CD4-positive, alpha-beta T cell treated with Interleukin-17A for 4 hours (primary cell): ENCODE measurements around the gene SLC16A3.

ENCODE experiments used
- DNase-seq: peaks from one replicate; pipeline ENCODE4 v3.0.0-alpha.2; 2020; ENCODE audit warnings: mixed read lengths

SLC16A3 gene

DNA sequence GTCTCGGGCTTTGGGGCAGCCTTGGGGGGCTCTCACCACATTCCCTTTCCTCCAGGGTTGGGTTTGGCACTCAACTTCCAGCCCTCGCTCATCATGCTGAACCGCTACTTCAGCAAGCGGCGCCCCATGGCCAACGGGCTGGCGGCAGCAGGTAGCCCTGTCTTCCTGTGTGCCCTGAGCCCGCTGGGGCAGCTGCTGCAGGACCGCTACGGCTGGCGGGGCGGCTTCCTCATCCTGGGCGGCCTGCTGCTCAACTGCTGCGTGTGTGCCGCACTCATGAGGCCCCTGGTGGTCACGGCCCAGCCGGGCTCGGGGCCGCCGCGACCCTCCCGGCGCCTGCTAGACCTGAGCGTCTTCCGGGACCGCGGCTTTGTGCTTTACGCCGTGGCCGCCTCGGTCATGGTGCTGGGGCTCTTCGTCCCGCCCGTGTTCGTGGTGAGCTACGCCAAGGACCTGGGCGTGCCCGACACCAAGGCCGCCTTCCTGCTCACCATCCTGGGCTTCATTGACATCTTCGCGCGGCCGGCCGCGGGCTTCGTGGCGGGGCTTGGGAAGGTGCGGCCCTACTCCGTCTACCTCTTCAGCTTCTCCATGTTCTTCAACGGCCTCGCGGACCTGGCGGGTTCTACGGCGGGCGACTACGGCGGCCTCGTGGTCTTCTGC lies 8.4 kb downstream of the SLC16A3 start:
- DNase-seq: no peak

DNA sequence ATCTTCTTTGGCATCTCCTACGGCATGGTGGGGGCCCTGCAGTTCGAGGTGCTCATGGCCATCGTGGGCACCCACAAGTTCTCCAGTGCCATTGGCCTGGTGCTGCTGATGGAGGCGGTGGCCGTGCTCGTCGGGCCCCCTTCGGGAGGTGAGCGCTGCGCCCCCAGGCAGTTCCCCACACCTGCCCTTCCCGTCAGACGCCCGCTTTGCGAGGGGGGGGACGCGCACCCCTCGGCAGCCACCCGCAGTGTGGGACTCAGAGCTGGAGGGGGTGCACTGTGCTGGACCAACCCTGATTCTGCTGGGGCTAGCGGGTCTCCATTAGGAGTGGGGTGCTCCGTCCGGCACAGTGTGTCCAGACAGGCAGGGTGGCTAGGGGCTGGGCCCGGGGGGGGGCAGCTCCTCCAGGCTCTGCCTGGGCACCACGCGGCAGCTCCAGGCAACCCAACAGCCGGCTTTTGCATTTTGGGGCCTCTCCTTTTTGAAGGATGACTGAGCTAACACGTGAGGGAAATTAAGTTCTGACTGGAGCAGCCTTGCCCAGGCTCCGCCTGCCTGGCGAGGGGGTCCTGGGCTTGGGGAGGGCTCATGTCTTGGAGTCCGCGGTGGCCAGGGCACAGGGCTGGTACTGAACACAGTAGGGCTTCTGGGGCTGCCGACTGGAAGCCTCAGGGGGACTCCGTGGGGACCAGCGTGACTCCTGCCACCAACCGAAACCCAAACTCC lies 9.1 kb downstream of the SLC16A3 start:
- no peak for DNase-seq

GRCh38 chr17:82238472-82239201 lies 9.8 kb downstream of the SLC16A3 start:
- DNase-seq: peak; percentile 85

DNA sequence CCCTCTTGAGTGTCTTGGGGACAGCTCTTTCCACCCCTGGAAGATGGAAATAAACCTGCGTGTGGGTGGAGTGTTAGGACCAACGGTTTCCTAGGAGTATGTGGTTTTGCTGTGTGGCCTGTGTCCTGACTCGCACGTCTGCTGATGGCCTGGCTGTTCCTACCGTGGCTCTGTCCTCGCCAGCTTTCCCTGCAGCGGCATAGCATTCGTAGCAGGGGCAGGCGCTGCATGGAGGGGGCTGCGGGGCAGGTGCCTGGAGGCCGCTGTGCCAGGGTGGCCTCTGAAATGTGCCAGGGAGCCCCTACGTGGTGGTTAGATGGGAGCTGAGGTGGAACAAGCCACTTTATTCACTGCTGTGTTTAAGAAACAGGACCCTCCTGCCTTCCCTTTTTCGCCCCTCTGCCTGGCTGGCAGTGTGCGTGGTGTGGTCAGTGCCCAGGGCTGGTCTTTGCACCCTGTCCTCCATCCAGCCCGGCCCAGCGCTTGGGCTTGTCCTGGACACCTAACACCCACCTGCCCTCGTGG lies 10.6 kb downstream of the SLC16A3 start:
- DNase-seq: no peak

DNA sequence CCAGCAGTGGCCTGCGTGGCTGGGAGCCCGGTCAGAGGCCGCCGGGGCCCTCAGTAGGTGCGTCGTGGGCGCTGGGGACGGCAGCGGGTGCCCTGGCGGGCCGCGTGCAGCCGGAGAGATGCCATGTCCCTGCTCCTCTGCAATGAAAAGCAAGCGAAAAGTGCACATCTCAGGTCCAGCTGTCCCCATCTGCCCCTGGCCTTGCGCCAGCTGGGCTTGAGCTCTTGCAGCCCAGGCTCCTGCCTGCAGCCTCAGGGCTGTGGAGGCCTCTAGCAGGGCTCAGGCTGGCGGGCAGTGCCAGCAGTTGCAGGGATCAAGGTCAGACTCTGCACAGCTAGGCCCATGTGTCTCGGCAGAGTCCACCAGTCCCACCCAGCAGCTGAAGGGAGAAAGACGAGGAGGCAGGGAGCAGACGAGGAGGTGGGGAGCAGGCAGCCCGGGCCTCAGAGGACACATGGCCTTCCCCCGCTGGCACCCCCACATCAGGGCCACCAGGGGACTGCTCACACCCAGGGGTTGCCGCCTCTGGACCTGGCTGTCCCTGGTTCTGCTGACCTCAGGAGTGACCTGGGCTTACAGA lies 11.2 kb downstream of the SLC16A3 start:
- no peak for DNase-seq

DNA sequence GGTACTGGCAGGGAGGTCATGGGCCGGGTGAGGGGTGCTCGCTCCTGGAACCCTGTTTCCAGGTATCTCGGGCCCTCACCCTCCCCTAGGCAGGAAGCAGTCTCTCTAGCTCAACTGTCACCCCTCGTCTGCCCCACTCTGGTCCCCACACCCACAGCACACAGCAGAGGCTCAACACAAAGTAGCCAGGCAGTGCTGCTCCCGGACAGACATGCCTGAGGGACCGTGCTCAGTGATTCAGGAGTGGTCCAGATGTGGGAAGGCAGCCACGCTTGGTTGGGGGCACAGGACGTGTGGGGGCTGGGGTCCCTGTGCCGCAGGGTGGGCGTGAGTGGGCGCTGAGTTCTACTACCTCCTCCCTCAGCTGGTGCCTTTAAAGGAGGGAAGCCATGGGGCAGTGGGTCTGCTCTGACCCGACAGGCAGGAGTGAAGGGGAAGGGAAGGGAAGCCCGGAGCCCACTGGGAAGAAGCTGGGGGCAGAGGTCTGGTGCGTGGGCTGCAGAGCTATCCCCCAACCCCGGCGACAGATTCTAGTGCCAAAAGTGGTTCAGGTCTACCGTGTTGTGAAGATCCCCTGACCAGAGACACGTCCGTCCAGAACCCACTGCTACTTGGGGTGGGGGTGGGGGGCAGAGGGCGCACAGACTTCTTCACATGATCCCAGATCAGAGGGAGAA lies 11.8 kb downstream of the SLC16A3 start:
- DNase-seq: no peak

DNA sequence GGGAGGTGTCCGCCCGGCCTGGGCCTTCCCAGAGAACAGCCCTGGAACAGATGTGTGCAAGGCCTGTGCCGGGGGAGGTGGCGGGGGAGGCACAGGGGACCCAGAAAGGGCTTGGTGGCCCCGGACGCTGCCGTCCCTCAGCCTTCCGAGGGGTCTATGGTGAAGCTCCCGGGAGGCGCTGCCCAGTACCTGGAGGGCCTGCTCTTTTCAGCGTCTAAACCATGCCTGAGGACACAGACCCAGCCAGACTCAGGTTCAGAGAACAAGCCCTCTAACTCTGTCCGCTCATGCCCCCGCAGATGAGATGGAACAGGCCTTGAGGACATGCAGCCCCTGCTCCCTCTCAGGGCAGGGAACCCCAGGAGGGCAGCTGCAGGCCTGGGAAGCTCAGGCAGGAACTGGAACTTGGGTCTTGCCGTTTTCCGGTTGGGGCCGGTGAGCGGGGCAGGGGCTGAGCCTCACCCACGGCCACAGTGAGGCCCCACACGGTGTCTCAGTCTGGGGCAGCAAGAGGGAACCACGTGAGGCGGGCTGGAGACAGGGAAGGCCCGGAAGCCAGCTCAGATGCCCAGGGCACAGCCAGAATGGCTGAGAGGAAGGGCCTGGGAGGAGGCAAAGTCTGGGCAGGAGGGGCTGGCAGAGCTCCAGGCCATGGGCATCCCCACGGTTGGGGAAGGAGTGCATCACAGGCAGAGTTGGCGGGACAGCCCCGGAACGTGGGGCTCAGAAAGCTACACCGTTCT lies 12.5 kb downstream of the SLC16A3 start:
- no peak for DNase-seq

- no peak for DNase-seq
These were observed 13.3 kb downstream of the SLC16A3 start for GRCh38 chr17:82241926-82242697.

GRCh38 chr17:82242698-82242976 lies 13.8 kb downstream of the SLC16A3 start:
- no peak for DNase-seq

DNA sequence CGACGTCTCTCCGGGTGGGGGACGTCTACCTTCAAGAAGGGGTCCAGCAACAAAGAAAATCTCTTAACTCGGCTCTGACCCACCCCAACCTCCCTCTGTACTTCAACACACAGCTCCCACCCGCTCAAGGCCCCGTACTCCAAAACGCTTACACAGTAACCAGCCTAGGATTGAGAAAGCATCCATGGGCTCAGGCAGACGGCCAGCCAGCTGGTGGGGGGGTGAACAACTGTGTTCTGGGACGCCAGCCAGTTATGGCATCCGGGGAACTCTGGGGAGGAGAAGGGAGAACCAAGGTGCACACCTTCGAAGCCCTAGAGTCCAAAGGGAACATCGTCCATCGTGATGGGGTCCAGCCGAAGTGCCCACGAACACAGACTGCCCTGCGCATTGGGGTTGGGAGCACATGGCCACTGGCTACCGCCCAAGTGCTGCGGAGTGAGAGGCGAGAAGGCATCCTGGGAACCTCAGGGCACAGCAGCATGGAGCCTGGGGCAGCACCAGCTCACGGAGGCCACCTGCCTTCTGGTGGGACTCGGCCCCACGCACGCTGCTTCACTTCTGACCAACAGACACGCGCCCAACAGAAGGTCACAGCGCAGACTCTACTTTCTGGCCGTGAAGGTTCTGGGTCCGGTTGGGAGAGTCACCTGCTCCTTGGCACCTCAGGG lies 14.3 kb downstream of the SLC16A3 start:
- DNase-seq: no peak

- DNase-seq: no peak
These were observed 15.0 kb downstream of the SLC16A3 start for GRCh38 chr17:82243648-82244412.

DNA sequence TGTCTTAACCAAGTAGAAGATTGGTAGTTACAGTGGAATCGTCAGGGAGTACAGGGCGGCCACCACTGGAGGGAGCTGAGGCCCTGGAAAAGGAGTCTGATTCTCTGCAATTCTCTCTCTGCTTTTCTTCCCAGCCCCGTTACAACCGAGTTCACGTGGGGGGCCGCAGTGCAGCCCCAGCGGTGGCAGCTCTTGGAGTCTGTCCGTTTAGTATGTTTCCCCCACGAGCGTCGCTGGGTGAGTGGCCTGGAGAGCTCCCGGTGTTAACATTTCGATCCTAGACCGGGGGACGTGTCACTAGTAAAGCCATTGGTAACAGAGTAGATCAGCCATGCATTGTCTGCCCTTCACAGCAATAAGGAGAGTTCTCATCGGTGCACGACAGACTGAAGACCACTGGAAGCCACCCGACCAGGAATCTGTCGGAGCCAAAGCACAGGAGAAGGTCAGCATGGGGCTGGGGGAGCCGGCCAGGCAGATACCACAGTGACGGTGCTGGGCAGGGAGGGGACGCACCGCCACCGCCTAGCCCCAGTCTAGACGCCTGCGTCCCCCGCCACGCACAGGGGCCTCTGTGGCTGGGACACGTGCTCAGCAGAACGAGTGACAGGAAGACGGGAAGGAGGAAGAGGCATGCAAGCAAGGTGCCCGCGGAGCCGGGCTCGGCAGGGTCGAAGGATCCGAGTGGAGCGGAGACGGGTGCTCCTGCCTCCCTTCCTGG lies 15.7 kb downstream of the SLC16A3 start:
- DNase-seq: no peak

DNA sequence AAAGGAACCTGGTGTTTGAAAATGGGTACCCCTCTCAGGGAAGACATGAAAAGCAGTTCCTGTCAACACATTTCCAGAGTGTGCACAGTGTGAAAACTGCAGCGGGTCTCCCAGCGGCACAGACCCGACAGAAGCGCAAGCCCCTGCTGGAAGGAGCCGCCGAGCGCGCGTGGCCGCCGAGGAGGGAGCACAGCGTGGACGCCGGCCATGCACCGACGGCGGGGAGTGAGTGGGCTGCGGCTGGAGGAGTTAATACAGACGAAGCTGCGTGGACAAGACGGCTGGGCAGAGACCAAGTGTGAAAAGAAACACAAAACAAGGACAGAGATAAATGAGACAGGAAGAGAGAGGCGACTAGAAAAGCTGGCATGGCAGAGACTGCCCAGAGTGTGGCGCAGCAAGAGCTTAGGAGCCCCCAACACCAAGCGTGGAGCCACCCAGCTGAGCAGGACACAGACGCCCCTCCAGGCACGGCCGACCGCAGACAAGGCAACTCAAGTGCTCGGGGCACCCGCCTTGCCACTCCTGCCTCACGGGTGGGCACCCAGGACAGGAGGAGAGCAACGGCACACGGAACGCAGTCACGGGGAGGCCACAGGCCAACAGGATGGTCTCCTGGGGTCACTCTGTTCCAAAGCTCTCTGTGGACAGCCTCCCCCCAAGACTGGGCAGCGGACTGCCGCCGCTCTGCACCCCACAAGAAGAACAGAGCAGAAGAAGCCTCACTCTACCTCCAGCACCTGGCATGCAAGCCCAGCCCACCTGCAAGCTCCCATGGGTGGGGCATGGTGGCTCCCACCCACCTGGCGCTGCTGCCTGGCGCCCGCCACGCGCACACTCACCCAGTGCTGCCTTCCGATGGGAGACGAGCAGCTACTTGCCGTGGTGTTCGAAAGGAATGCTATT lies 16.5 kb downstream of the SLC16A3 start:
- no peak for DNase-seq

DNA sequence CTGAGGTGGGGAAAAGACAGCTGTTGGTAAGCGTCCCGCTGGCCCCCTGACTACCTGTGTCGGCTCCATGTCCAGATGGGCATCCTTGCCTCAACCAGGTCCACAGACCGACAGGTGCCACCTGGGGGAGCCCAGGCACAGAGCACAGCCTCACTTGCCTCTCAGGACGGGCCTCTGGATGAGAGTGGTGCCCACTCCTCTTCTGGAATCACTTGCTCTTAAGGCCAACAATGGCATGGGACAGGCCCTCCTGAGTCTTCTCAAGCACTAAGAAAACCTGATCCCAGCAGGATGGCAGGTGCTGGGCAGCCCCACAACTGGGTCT lies 17.2 kb downstream of the SLC16A3 start:
- no peak for DNase-seq

- DNase-seq: no peak
These were observed 17.7 kb downstream of the SLC16A3 start for GRCh38 chr17:82246365-82247181.

- no peak for DNase-seq
These were observed 18.5 kb downstream of the SLC16A3 start for GRCh38 chr17:82247182-82247823.
